Mucosa of descending colon (tissue), 3 donors: ENCODE data around the gene TSPAN18. TPM values are rescaled to one million over a fixed set of nuclear protein-coding genes. Genes with fewer than 3 reads are reported as not detected.

Experiments
- ATAC-seq: fragments of 200-7000 bp; cut with Tn5 transposase; one replicate; pipeline ENCODE4 v1.9.1; 2020; ENCODE audit warnings: mild to moderate bottlenecking, moderate library complexity
- DNase-seq, 3 donors: peaks; one replicate each; pipeline ENCODE4 v3.0.0-alpha.2; 2020
- H3K36me3 ChIP-seq: fragments of 200-600 bp; one replicate; pipeline ENCODE4 v1.8.0; 2021; ENCODE audit warnings: low read depth, mild to moderate bottlenecking
- H3K4me1 ChIP-seq: fragments of 200-600 bp; one replicate; pipeline ENCODE4 v1.8.0; 2021; ENCODE audit warnings: low read depth, mild to moderate bottlenecking
- H3K4me3 ChIP-seq: fragments of 200-600 bp; one replicate; pipeline ENCODE4 v1.8.0; 2021; ENCODE audit warnings: mild to moderate bottlenecking
- H3K9me3 ChIP-seq: fragments of 200-600 bp; one replicate; pipeline ENCODE4 v1.8.0; 2021; ENCODE audit warnings: mild to moderate bottlenecking
- CTCF ChIP-seq: fragments of 200-600 bp; IDR thresholded peaks from one replicate; pipeline ENCODE4 v1.8.0; 2022; ENCODE audit warnings: antibody characterized with exemption, mild to moderate bottlenecking
- intact Hi-C, 2 donors: fragments of 100-400 bp; cut with DNase I in 1 of 2; cut with micrococcal nuclease in 1 of 2; formaldehyde crosslinking; loops; one replicate each; pipeline versions ENCODE4 v1.11.0 to v1.11.1; 2022; cut with DNase I, micrococcal nuclease
- total RNA-seq, 3 donors: library from RNA; stranded (reverse); fragmentation: NEBNext Ultra II Directional in 2 of 3; extraction: Animal tissue kit (Norgen Biotek cat#: 25700) in 2 of 3; gene quantifications; one replicate each; pipeline versions ENCODE4 v1.2.1 to v1.2.4, GENCODE V29; 2021 to 2023
- donor health status: DM: no; HTN: no; CAD: no; lungs with moderate emphysema.
- donor health status: DM: no; HTN: no; CAD: no.
- donor health status: DM: no; HTN: yes; CAD: no.

The TSPAN18 gene
- total RNA-seq, 3 donors from 2014 or later = 3.6 to 63.2 (median 8.5) TPM

DNA sequence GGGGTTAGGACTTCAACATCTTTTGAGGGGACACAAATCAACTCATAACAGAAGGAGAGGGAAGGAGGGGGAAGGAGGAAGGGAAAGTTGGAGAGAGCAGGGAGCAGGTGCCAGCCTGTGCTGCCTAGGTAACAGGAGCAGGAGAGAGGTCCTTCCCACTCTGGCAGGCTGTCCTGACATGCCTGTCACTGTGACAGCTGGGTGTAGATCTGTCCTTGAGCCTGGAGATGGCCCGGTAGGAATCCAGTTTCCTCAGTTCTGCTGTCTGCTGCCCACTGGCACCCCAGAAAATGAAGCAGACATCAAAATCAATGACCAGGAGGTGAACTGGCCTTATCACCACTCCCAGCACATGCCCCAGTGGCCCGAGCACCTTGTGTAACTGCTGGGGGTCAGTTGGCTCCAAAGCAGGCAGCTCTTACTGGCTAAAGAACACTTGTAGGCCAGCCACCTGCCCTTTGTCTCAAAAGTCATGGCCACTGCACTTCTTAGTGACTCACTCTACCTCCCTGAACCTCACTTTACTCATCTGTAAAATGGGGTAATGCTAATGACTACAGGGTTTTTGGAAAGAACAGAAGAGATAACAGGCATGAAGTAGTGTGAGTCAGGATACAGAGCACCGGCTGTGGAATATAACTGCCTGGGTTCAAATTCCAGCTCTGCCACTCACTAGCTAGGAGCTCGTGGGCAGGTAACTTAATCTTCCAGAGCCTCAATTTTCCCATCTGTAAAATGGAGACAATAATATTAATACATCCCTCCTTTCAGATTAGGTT lies 8.0 kb upstream of the TSPAN18 start:
- intact Hi-C loops = no loop called here
- no peaks in the 10 kb centered on the region for H3K36me3 ChIP-seq
- H3K9me3 ChIP-seq = no peaks in the 10 kb centered on the region
- TF ChIP-seq CTCF = no peak
- H3K4me1 ChIP-seq = no peaks in the 10 kb centered on the region
- H3K4me3 ChIP-seq = no peak overlapping the region
- ATAC-seq (no peak), DNase-seq (no peak)

DNA sequence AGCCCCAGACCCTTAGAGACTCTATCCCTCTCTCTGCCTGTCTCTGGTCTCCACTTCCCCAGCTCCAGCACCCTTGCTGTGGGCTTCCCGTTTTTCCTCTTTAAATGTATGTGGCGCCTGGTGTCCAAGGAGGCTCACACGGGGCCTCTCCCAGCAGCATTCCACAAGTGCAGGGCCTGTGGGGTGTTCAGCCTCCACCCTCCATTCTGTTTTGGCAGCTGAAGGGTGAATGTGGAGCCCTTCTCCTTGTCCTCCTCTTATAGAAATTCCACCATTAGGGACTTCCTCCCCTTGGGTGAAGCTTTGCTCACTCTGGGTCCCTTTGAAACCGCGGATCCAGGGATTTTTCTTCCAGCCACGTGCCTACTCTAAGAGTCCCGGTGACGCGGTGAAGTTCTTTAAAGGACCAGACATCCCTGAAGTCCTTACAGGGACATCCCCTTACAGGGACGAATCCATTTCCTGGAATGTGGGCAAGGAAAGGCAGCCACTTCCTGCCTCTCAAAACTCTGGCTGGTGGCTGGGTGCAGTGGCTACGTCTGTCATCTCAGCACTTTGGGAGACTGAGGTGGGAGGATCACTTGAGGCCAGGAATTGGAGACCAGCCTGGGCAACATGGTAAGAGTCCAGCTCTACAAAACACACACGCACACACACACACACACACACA lies 1.6 kb upstream of the TSPAN18 start:
- no peak overlapping the region for H3K4me3 ChIP-seq
- peaks cover 8% of the 10 kb centered on the region for H3K4me1 ChIP-seq
- ATAC-seq (no peak), DNase-seq (peak in 1 of 3 donors; percentile 16)
- intact Hi-C loops = loop anchor here (5.0 to 10.0 kb wide), 4 partner anchors 100 to 190 kb away; no protein-coding TSS in a partner anchor
- TF ChIP-seq CTCF = no peak
- no peaks in the 10 kb centered on the region for H3K9me3 ChIP-seq
- no peaks in the 10 kb centered on the region for H3K36me3 ChIP-seq

DNA sequence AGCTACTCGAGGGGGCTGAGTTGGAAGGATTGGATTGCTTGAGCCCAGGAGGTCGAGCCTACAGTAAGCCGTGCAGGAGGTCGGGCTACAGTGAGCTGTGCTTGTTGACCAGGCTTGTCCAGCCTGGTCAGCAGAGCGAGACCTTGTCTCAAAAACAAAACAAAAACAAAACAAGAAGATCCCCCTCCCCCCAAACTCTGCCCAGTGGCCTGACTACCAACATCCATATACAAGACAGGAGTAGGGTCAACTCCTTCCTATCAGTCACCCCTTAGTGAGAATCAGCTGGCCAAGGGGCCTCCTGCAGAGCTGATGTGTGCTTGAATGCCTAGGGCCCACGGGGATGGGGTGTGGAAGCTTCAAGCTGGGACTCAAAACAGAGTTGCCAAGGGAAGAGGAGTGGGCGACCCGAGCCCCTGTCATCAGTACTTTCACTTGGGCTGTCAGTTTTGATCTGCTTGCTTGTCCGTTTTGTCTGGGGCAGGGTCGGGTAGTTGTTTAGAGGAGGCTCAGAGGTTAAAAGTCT lies 942 bp upstream of the TSPAN18 start:
- Histone ChIP-seq H3K4me1 (peaks cover 8% of the 10 kb centered on the region), H3K9me3 (no peaks in the 10 kb centered on the region), H3K36me3 (no peaks in the 10 kb centered on the region), H3K4me3 (no peak overlapping the region)
- no peak for TF ChIP-seq CTCF
- DNase-seq (no peak), ATAC-seq (no peak)
- intact Hi-C loops = loop anchor here (5.0 to 10.0 kb wide), 4 partner anchors 101 to 189 kb away; no protein-coding TSS in a partner anchor

DNA sequence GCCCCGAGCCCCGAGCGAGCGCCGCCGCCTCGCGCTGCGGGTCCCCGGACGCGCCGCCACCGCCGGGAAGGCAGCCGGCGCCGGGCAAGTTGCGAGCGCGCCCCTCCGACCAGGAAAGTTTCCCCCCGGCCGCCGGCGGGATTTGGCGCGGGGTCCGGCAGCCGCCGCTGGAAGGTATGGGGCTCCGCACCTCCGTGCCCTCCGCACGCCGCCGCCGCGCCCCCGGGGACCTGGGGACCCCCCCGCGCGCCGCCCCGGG lies 281 bp downstream of the TSPAN18 start:
- Histone ChIP-seq H3K9me3 (no peaks in the 10 kb centered on the region), H3K4me3 (no peak overlapping the region), H3K4me1 (peaks cover 8% of the 10 kb centered on the region), H3K36me3 (no peaks in the 10 kb centered on the region)
- DNase-seq = no peak
- no peak for TF ChIP-seq CTCF
- no peak for ATAC-seq
- intact Hi-C loops = loop anchor here (5.0 to 10.0 kb wide), 4 partner anchors 102 to 188 kb away; no protein-coding TSS in a partner anchor

- DNase-seq (peak; percentile 76 to 84 (median 83)), ATAC-seq (peak; percentile 89)
- Histone ChIP-seq H3K36me3 (no peaks in the 10 kb centered on the region), H3K9me3 (no peaks in the 10 kb centered on the region), H3K4me1 (peaks cover 8% of the 10 kb centered on the region), H3K4me3 (no peak overlapping the region)
- intact Hi-C loops = loop anchor here (5.0 to 10.0 kb wide), 4 partner anchors 103 to 187 kb away; no protein-coding TSS in a partner anchor
- TF ChIP-seq CTCF = peak; percentile 98
Observed at GRCh38 chr11:44727373-44728287, 868 bp downstream of the TSPAN18 start.
